SH-SY5Y (cell line): ENCODE data around the gene SEMA4A.

Experiments
- GATA2 ChIP-seq: IDR thresholded peaks from 2 replicates; pipeline ENCODE4 v1.6.1; 2011; ENCODE audit warnings: mild to moderate bottlenecking, low read depth, low read length
- GATA3 ChIP-seq: IDR thresholded peaks from 2 replicates; pipeline ENCODE4 v1.6.1; 2011; ENCODE audit warnings: low read depth, mild to moderate bottlenecking, low read length, moderate library complexity

GRCh38 chr1:156145650-156146019 is 7.8 kb upstream of the SEMA4A start:
- TF ChIP-seq GATA2: no peak
- no peak for TF ChIP-seq GATA3
